ENCODE results near the gene CCNF.

CCNF gene

DNA sequence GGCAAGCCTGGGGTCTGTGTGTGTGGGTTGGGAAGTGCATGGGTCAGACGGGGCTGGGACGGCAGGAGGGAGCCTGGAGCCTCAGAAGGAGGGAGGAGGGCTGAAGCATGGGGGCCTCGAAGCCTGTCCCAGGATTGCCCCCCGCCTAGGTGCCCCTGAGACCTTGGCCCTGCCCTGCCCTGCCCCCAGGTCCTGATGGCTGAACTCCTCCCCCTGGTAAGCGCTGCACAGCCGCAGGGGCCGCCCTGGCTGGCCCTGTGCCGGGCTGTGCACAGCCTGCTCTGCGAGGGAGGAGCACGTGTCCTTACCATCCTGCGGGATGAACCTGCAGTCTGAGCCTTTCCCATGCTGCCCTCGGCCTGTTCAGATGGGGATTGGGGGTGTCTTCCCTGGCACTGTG lies 35.1 kb downstream of the CCNF start:
- no peak for DNase-seq (ENCODE audit: low spot score)
- TF ChIP-seq, protein P1, sequence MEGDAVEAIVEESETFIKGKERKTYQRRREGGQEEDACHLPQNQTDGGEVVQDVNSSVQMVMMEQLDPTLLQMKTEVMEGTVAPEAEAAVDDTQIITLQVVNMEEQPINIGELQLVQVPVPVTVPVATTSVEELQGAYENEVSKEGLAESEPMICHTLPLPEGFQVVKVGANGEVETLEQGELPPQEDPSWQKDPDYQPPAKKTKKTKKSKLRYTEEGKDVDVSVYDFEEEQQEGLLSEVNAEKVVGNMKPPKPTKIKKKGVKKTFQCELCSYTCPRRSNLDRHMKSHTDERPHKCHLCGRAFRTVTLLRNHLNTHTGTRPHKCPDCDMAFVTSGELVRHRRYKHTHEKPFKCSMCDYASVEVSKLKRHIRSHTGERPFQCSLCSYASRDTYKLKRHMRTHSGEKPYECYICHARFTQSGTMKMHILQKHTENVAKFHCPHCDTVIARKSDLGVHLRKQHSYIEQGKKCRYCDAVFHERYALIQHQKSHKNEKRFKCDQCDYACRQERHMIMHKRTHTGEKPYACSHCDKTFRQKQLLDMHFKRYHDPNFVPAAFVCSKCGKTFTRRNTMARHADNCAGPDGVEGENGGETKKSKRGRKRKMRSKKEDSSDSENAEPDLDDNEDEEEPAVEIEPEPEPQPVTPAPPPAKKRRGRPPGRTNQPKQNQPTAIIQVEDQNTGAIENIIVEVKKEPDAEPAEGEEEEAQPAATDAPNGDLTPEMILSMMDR (IDR thresholded peaks at IDR 0.05) = no peak
- H3K4me3 ChIP-seq = no peak overlapping the region
- H3K27ac ChIP-seq = no peak overlapping the region

DNA sequence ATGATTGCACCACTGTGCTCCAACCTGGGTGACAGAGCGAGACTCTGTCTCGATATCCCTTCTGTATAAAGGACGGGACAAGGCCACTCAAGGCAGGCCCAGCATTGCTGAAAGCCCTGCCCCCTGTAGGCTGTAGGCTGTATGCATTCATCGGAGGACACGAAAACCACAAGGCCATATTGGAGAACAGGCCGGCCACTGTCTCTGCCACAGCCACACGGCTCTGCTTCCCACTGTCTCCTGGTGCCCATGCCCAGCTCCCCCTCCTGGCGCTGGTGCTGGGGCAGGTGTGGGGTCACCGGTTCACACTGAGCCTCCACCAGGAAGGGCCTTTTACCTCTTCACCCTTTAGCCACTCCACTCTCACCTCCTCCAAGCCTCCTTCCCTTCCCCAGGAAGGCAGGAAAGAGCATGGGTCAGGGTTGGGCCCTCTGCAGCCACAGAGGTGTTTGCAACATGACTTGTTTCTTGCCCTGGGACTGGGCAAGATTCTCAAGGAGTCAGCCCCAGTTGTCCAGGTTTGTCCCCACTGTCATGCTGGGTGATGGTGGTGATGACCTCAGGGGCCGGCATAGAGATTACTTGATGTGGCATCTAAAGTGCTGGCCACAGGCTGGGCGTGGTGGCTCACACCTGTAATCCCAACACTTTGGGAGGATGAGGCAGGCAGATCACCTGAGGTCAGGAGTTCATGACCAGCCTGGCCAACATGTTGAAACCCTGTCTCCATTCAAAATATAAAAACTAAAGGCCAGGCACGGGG lies 36.6 kb downstream of the CCNF start:
- no peak overlapping the region for H3K4me3 ChIP-seq
- no peak for DNase-seq (ENCODE audit: low spot score)
- no peak overlapping the region for H3K27ac ChIP-seq
- TF ChIP-seq, protein P1 (IDR thresholded peaks at IDR 0.05) = no peak

DNA sequence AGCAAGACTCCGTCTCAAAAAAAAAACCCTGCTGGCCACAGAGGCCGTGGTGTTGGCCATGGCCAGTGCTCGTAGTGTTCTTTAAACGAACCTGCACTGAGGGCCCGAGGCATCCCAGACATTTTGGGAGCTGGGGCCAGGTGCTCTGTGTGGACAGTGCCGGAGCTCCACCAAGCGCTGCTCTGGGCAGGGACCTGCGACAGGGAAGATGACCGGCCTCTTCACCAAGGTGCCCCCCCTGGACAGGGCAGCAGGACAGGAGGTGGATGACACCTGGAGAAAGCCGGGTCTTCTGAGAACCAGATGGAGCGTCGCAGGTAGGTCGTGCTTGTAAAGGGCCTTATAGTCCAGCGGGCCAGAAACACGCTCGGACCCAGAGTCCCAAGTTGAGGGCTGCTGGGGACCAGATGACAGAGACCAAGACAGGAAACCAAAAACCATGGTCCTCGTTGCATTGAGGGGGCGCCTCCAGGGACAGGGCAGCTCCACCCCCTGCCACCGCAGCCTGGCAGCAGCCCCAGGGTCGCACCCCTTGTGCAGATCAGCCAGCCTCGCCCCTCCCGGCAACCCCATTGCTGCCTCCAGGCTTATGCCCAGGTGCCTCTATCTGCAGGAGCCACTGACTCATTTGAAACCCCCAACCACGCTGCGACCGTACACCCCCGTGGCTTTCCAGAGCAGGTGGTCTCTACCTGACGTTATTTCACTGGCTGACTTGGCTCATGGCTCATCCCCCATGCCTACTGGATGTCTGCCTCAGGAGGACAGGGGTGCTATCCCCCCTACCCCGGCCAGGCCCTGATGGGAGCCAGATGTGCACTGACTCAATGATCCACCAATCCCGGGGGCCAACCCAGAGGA lies 37.6 kb downstream of the CCNF start:
- TF ChIP-seq, protein P1 (IDR thresholded peaks at IDR 0.05) = no peak
- peak overlapping the region; percentile 80 for H3K4me3 ChIP-seq
- peak overlapping the region in 1 of 2 donors; percentile 63 for H3K27ac ChIP-seq
- DNase-seq (ENCODE audit: low spot score) = no peak

DNA sequence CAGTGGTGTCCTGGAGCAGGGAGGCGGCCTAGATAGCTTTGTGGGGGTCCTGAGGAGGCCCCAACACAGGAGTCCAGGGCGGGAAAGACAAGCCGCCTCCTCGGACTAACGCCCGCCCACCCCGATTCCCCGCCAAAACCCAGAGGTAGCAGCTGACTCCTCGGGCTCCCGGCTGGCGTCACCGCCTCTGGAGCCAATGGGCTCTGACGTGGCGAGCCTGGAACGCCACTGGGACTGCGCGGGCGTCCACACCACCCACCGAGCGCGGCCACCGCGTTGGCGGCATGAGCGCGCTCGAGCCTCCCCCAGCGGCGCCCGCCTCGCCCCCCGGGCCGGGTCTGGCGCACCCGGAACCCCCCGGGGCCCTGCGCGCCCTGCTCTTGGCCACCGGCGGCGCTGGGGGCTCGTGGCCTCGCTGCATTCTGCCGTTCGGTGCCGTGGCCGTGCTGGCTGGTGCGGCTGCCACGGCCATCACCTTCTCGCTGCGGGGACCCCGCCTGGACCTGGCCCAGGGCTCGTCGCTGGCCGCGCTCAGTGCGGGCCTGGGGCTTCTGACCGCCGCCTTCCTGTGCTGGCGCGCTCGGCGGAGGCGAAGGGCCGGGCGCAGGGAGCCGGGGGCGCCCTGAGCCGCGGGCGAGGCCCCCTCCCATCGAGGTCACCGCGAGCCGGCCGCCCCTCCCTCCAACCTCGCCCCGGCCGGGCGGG lies 38.4 kb downstream of the CCNF start:
- TF ChIP-seq, protein P1 (IDR thresholded peaks at IDR 0.05) = no peak
- DNase-seq (ENCODE audit: low spot score) = no peak
- H3K27ac ChIP-seq = peak overlapping the region; percentile 17 to 63

DNA sequence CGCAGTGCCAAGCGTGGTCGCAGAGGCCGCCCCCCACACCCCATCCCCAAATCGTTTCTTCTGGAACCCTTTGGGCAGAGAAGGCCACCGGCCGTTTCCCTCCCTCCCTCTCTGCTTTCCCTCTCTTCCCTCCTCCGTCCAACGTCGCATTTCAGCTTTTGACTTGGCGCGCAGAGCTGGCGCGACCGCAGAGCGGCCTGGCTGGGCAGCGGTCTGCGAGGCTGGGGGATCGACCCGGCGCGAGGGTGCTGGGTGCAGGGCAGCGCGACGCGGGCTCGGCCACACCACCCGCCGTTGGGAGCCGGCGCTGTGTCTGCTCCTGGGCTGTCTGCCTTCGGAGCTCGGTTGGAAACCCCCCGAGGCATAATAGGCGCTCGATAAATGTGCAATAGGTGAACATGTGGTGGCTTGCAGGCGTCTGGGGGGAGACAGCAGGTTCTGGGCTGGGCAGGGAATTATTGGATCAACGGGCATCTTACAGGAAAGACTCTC lies 39.0 kb downstream of the CCNF start:
- no peak for DNase-seq (ENCODE audit: low spot score)
- Histone ChIP-seq H3K27ac (peak overlapping the region in 1 of 2 donors; percentile 63), H3K4me3 (peak overlapping the region; percentile 80)
- TF ChIP-seq, protein P1 (IDR thresholded peaks at IDR 0.05) = no peak

More for the DNA sequence above, 38.4 kb downstream of the CCNF start:
- H3K4me3 ChIP-seq = peak overlapping the region; percentile 80

DNA sequence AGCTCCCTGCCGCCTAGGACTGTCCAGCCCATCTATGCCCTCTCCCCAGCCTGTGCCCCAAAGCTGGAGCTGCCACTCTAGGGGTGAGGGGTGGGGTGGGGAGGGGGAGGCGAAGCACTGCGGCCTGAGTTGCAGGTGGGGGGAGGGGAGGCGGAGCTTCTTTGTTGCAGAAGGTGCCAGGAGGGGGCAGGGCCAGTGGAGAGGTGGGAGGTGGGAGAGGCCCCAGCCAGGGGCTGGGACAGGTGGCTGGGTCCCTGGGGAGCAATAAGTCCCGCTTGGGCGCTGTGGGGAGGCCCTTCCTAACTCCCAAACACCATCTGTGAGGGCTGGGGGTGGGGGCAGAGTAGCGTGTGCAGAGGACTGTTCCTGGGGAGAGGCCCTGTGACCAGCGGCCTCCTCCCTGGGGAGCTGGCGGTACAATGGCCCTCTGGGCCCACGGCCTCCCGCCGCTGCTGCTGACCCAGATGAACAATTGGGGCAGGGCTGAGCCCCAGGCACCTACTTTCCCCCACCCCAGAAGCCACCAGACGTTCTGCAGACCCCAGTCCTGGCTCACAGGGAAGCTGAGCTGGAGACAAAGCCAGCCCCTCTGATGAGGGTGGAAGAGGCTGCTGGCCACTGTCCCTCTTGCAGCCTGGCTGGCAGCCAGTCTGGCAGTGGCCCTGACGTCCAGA lies 39.6 kb downstream of the CCNF start:
- TF ChIP-seq, protein P1 (IDR thresholded peaks at IDR 0.05) = no peak
- Histone ChIP-seq H3K27ac (no peak overlapping the region), H3K4me3 (peak overlapping the region; percentile 80)
- no peak for DNase-seq (ENCODE audit: low spot score)

Measured in coronary artery (tissue), 2 donors.